Fibroblast of lung (primary cell): ENCODE results near the gene LOXL3. TPM values are rescaled to one million over a fixed set of nuclear protein-coding genes. Genes with fewer than 3 reads are reported as not detected.

Experiments
- DNase-seq, 2 donors: peaks; one replicate each; pipeline versions ENCODE4 v3.0.0 to v3.0.0-alpha.2; 2010; ENCODE audit warnings: low read depth in 2 of 2
- H2AFZ ChIP-seq: 2 replicates; pipeline ENCODE4 v1.5.1; 2012; ENCODE audit warnings: low read length, control low read depth, inconsistent platforms
- H3K27ac ChIP-seq: 2 replicates; pipeline ENCODE4 v1.5.1; 2011; ENCODE audit warnings: low read length, control low read depth; ENCODE audit not compliant: insufficient read depth
- H3K27me3 ChIP-seq: 2 replicates; pipeline ENCODE4 v1.5.1; 2011; ENCODE audit warnings: mild to moderate bottlenecking, low read length; ENCODE audit not compliant: control insufficient read depth, insufficient read depth
- H3K36me3 ChIP-seq: 2 replicates; pipeline ENCODE4 v1.5.1; 2011; ENCODE audit warnings: low read length; ENCODE audit not compliant: control insufficient read depth, insufficient read depth
- H3K4me1 ChIP-seq: 2 replicates; pipeline ENCODE4 v1.5.1; 2011; ENCODE audit warnings: low read length; ENCODE audit not compliant: control insufficient read depth, insufficient read depth; ENCODE audit errors: extremely low read depth
- H3K4me2 ChIP-seq: 2 replicates; pipeline ENCODE4 v1.5.1; 2011; ENCODE audit warnings: low read length, control low read depth; ENCODE audit not compliant: insufficient read depth; ENCODE audit errors: extremely low read depth
- H3K4me3 ChIP-seq, 4 experiments: fragments of 200-600 bp in 1 of 4; sonication (generic) in 1 of 4; replicated peaks in 1 of 4; 2 replicates each; pipeline ENCODE4 v1.5.1; 2011 to 2016; ENCODE audit warnings: low read length in 4 of 4, low read depth in 3 of 4, mild to moderate bottlenecking in 3 of 4, control low read depth in 2 of 4, inconsistent platforms in 1 of 4, mixed read lengths in 1 of 4; ENCODE audit not compliant: insufficient read depth in 1 of 4; ENCODE audit errors: control extremely low read depth in 1 of 4
- H3K79me2 ChIP-seq: 2 replicates; pipeline ENCODE4 v1.5.1; 2012; ENCODE audit warnings: mild to moderate bottlenecking, low read length, inconsistent platforms; ENCODE audit not compliant: control insufficient read depth, insufficient read depth
- H3K9ac ChIP-seq: 2 replicates; pipeline ENCODE4 v1.5.1; 2011; ENCODE audit warnings: mild to moderate bottlenecking, low read length, control low read depth; ENCODE audit not compliant: insufficient read depth
- H3K9me3 ChIP-seq: 2 replicates; pipeline ENCODE4 v1.5.1; 2012; ENCODE audit warnings: low read depth, low read length; ENCODE audit not compliant: control insufficient read depth, insufficient read depth
- H4K20me1 ChIP-seq: 2 replicates; pipeline ENCODE4 v1.5.1; 2011; ENCODE audit warnings: low read length; ENCODE audit not compliant: control insufficient read depth, insufficient read depth; ENCODE audit errors: extremely low read depth
- EZH2 ChIP-seq: IDR thresholded peaks from 2 replicates; pipeline ENCODE4 v1.5.1; 2012; ENCODE audit warnings: low read length, control low read depth, mild to moderate bottlenecking; ENCODE audit errors: missing control alignments
- polyA plus RNA-seq, 2 donors: library from polyadenylated mRNA; depleted of rRNA in 1 of 2; stranded (reverse) in 1 of 2; unstranded in 1 of 2; fragments of >200 nt; gene quantifications; 2 replicates each; pipeline ENCODE4 v1.2.1, GENCODE V29; 2011 to 2012; ENCODE audit warnings: missing spikeins in 1 of 2
- total RNA-seq: library from RNA; depleted of rRNA; stranded (reverse); fragments of >200 nt; gene quantifications from 2 replicates; pipeline ENCODE4 v1.2.1, GENCODE V29; 2014
- TF ChIP-seq, protein P1 (sequence below), 2 donors: IDR thresholded peaks in 1 of 2; conservative IDR thresholded peaks in 1 of 2; 1 replicate in 1 of 2; 2 replicates in 1 of 2; pipeline ENCODE4 v1.5.1; 2011 to 2012; ENCODE audit warnings: low read length in 2 of 2, control low read depth in 1 of 2, inconsistent platforms in 1 of 2, low read depth in 1 of 2, mild to moderate bottlenecking in 1 of 2

Gene LOXL3
- total and polyA plus RNA-seq, 2 donors (not counting 1 experiment from before 2014, with no cell fraction given) = 20.6 to 26.4 TPM

DNA sequence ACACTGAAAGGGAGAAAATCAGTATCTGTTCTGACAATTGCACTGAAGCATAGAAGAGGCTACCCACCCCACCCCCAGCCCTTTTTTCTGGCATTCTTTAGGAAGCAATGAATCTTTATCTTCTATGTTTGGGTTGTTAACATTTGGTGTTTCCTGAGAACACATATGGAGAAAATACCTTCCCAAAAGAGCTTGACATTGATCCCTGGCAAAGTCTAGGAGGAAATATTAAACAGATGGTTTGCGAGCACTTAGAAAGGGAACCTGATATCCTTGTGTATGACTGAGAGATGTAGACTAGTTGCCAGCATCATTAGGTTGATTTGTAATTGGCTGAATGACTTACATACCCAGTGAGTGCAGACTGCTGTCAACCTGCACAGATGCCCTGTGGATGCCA is 43.7 kb upstream of the LOXL3 start:
- Histone ChIP-seq H3K9me3 (no peaks in the 10 kb centered on the region), H2AFZ (no peak overlapping the region), H3K27ac (no peak overlapping the region), H3K27me3 (peaks cover 2% of the 10 kb centered on the region), H3K36me3 (no peaks in the 10 kb centered on the region), H3K4me2 (no peak overlapping the region), H3K4me3 (no peak overlapping the region), H3K9ac (no peak overlapping the region), H3K4me1 (no peaks in the 10 kb centered on the region), H4K20me1 (no peaks in the 10 kb centered on the region), H3K79me2 (no peaks in the 10 kb centered on the region)
- TF ChIP-seq, protein P1, sequence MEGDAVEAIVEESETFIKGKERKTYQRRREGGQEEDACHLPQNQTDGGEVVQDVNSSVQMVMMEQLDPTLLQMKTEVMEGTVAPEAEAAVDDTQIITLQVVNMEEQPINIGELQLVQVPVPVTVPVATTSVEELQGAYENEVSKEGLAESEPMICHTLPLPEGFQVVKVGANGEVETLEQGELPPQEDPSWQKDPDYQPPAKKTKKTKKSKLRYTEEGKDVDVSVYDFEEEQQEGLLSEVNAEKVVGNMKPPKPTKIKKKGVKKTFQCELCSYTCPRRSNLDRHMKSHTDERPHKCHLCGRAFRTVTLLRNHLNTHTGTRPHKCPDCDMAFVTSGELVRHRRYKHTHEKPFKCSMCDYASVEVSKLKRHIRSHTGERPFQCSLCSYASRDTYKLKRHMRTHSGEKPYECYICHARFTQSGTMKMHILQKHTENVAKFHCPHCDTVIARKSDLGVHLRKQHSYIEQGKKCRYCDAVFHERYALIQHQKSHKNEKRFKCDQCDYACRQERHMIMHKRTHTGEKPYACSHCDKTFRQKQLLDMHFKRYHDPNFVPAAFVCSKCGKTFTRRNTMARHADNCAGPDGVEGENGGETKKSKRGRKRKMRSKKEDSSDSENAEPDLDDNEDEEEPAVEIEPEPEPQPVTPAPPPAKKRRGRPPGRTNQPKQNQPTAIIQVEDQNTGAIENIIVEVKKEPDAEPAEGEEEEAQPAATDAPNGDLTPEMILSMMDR (conservative IDR thresholded peaks at IDR 0.05 in 1 of 2, IDR thresholded peaks at IDR 0.05 in 1 of 2; ENCODE audit: low read depth in 1 of 2, low read length in 2 of 2) = no peak
- no peak for DNase-seq

DNA sequence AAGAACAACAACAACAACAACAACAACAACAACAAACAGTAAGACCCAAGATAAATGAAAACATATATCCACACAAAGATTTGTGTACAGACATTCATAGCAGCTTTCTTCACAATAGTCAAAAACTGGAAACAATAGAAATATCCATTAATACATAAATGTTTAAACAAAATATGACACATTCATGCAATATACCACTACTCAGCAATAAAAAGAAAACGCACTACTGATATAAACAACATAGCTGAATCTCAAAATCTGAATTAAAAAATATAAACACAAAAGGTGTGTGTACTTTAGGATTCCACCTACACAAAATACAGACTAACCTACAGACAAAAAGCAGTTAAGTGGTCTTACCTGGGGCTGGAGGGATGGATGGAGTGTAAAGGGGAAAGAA is 42.8 kb upstream of the LOXL3 start:
- Histone ChIP-seq H3K4me1 (no peaks in the 10 kb centered on the region), H3K27ac (no peak overlapping the region), H2AFZ (no peak overlapping the region), H3K79me2 (no peaks in the 10 kb centered on the region), H3K9ac (no peak overlapping the region), H3K4me3 (no peak overlapping the region), H3K36me3 (no peaks in the 10 kb centered on the region), H4K20me1 (no peaks in the 10 kb centered on the region), H3K9me3 (no peaks in the 10 kb centered on the region), H3K4me2 (no peak overlapping the region), H3K27me3 (peaks cover 2% of the 10 kb centered on the region)
- TF ChIP-seq EZH2 = no peak
- TF ChIP-seq, protein P1 (conservative IDR thresholded peaks at IDR 0.05 in 1 of 2, IDR thresholded peaks at IDR 0.05 in 1 of 2; ENCODE audit: low read depth in 1 of 2, low read length in 2 of 2) = no peak
- DNase-seq = no peak

DNA sequence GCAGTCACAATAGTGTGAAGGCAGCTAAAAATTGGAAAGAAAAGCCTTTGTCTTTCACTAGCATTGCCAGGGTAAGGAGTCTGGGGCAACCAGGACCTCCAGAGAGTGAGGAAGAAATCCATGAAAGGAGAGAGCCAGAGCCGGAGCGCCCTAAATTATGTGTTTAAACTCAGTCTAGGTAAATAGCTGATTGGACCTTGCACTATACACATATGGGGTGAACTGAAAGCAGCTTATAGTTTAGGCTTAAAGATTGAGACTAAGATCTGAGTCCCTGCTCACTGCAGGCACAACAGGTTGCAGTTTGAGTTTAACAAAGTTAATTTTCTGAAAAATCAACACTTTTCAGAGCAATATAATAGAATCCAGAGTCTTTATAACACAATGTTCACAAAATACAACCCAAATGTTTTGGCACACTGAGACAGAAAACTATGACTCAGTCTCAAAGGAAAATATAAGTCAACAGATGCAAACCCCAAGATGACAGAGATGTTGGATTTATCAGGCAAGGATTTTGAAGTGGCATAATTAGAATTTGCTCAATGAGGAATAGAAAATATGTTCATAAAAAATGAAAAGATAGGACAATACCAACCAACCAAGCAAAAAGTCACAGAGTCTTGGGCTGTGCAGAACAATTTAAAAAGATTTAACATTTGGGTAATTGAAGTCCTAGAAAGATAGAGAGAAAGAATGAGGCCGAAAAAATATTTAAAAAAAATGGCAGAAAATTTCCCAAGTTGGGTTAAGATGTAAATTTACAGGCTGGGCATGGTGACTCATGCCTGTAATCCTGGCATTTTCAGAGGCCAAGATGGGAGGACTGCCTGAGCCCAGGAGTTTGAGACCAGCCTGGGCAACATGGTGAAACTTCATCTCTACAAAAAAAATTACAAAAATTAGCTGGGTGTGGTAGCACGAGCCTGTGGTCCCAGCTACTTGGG is 40.4 kb upstream of the LOXL3 start:
- DNase-seq = peak in 1 of 2 donors; percentile 13
- no peaks in the 10 kb centered on the region for H3K4me1 ChIP-seq
- H3K9me3 ChIP-seq = no peaks in the 10 kb centered on the region
- no peaks in the 10 kb centered on the region for H3K36me3 ChIP-seq
- TF ChIP-seq, protein P1 (conservative IDR thresholded peaks at IDR 0.05 in 1 of 2, IDR thresholded peaks at IDR 0.05 in 1 of 2; ENCODE audit: low read depth in 1 of 2, low read length in 2 of 2) = no peak
- H3K27ac ChIP-seq = no peak overlapping the region
- no peaks in the 10 kb centered on the region for H4K20me1 ChIP-seq
- no peak overlapping the region for H3K9ac ChIP-seq
- H3K27me3 ChIP-seq = peaks cover 2% of the 10 kb centered on the region
- H3K4me2 ChIP-seq = no peak overlapping the region
- no peaks in the 10 kb centered on the region for H3K79me2 ChIP-seq
- H2AFZ ChIP-seq = no peak overlapping the region
- no peak overlapping the region for H3K4me3 ChIP-seq
